IPS-NIHi11 (cell line): Measurements from ENCODE around the gene TYROBP.
A peak's percentile ranks its signal among the peaks of the same experiment; 100 is the strongest.
"Not testable (repeated sequence)": the region's sequence is repeated elsewhere in the genome, so short reads cannot be mapped to it uniquely, and the experiment has no call there.

ENCODE experiments used
- DNase-seq: peaks from one replicate; pipeline ENCODE4 v3.0.0; 2012; ENCODE audit warnings: mixed read lengths, low spot score

TYROBP gene

DNA sequence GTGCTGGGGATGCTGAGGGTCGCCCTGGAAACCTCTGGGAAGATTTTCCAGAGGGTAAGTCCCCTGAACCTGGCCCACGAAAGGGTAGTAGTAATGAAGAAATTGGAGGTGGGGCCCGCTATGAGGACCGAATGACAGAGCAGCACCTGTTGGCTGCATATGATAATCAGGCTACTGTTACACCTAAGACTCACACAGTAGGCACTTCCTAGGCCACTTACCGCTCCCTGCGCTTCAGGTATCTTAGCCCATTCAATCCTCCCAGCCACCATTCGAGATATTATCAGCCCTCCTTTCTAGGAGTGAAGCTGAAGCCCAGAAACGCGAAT is 23.7 kb upstream of the TYROBP start:
- DNase-seq, result no peak

DNA sequence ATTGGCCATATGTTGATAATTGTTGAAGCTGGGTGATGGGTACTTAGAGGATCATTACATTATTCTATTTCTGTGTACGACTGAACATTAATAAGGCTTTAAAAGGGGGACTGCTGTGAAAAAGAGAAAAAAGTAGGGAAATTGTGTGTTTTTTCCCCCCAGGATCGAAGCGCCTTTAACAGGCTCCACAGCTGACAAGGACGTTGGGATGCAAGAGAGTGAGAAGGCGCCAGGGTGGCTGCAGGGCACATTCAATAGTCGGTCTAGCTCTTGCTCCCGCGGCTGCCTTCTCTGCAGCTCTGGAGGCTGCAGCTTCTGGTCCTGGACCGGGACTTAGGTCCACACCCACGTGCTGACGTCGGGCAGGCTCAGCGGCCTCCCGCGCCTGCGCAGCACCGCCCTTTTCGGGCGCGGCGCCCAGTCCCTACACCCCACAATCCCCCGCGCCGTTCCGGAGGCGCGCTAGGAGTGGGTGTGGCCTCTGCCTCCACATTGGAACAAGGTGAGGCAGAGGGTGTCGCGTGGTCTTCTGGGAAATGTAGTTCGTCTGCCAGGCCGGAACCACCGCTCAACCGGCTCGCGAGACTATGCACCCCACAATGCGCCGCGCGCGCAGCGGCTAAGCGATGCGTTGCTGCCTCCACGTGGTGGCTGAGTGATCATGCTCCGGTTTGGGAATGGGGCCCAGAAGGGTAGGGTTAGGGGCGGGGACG is 23.2 kb upstream of the TYROBP start:
- DNase-seq, result peak; percentile 97

DNA sequence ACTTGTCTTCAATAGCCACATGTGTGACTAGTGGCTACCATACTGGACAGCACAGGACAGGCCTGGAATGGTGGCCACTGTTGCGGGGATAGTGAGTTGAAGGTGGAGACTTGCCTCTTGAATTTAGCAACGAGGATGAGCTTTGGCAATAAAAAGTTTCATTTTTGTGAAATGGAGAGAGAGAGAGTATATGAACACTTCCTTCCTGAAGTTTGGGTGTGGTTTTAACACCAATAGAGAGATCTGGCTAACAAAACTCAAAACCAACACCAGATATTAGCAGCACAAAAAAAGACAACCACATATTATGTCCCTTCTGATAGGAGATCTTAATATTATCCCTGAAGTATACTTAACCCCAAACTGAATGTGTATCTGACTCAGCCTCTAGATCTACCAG is 21.8 kb upstream of the TYROBP start:
- no peak for DNase-seq

DNA sequence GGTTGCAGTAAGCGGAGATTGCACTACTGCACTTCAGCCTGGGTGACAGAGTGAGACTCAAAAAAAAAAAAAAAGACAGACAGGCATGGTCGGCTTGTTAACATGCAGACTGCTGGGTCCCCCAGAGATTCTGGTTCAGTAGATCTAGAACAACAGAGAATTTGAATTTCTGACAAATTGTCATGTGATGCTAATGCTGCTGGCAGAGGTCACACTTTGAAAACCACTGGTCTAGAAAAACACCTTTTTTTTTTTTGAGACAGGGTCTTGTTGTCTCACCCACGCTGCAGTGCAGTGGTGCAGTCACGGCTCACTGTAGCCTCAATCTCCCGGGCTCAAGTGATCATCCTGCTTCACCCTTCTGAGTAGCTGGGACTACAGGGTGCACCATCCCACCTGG is 20.4 kb upstream of the TYROBP start:
- no peak for DNase-seq

DNA sequence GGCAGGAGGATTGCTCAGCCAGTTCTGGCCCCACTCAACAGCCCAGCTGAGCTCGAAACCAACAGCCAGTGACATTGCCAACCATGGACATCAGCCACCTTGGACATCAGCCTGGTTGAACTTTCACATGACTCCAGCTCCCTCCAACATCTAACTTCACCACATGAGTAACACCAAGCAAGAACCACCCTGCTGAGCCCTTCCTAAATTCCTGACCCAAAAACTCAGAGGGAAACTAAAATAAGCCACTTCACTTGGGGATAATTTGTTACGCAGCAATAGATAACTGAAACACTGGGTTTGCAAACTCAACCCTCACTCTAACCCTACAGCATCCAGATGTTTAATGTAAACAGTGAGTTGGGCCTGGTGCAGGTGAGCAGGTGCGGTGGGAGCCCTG is 17.4 kb upstream of the TYROBP start:
- no peak for DNase-seq

DNA sequence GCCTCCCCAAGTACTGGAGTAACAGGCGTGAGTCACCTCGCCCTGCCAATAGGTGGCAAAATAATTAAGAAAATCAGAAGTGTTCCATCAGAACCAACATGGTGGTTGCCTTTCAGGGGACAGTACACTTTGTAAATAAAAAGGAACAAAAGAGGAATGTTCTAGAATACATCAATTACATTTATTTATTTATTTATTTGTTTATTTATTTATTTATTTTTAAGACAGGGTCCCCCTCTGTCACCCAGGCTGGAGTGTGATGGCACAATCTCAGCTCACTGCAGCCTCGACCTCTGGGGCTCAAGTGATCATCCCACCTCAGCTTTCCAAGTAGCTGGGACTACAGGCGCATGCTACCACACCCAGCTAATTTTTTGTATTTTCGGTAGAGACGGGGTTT is 12.9 kb upstream of the TYROBP start:
- no peak for DNase-seq

DNA sequence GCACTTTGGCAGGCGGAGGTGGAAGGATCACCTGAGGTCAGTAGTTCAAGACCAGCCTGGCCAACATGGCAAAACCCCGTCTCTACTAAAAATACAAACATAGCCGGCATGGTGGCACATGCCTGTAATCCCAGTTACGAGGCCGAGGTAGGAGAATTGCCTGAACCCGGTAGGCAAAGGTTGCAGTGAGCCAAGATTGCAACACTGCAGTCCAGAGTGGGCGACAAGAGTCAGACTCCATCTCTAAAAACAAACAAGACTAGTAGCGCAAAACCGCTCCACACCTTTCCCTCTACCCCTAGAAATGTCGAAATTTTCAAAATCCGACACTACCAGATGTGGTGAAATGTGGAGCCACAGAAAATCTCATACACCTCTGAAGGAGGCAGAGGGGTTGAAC is 11.2 kb upstream of the TYROBP start:
- no peak for DNase-seq

DNA sequence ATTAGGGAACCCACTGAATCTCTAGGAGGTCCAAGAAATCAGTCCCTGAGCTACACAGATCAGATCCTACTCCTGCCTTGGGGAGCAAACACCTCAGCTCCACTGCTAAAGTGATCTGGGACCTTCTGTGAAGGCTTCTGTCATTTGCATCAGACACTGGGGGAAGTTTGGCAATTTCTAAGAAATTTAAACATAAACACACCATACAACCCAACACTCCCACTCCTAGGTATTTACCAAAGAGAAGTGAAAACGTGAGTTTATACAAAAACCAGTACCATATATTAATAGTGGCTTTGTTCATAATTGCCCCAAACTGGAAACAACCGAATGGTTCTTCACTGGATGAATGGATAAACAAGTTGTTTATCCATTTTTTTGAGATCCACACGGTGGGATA is 7.3 kb upstream of the TYROBP start:
- DNase-seq, result no peak

DNA sequence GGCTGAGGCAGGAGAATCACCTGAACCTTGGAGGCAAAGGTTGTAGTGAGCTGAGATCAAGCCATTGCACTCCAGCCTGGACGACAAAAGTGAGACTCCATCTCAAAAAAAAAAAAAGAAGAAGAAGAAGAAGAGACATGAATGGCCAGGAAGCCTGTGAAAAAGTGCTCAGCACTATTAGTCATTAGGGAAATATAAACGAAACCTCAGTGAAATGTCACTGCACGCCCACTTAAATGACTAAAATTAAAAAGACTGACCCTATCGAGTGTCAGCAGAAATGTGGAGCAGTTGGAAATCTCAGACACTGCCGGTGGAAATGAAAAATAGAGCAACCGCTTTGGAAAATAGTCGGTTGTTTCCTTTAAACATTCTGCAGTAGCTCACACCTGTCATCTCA is 5.5 kb upstream of the TYROBP start:
- DNase-seq, result no peak

DNA sequence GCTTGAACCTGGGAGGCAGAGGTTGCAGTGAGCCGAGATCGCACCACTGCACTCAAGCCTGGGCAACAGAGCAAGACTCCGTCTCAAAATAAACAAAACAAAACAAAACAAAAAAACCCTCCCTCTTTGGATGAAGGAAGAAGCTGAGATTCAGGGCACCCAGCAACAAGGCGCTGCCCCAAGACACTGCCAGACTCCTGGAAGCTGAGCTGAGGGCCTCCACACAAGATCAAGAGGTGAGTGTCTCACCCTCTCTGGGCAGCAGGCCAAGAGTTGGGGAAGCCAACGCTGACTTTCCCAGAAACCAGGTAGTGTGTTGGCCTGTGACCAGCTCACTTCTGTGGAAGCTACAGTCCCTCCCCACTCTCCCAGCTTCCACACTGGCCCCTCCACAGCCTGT is 3.7 kb upstream of the TYROBP start:
- DNase-seq, result no peak

DNA sequence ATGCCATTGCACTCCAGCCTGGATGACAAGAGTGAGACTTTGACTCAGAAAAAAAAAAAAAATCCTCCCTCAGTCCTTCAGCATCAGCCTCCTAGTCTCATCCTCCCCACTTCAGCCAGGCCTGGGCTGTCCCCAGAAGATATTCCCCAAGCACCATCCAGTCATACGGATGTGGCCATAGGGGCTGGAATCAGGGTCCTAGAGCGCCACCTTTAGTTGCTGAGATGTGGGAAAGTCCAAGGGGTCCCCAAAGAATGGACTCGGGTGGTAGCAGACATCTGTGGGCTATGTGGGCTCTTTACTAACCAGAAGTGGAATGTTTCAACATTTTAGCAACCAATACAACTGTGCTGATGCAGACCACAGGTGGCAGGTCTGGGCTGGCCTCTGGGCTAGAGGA is 3.1 kb upstream of the TYROBP start:
- DNase-seq, result no peak

DNA sequence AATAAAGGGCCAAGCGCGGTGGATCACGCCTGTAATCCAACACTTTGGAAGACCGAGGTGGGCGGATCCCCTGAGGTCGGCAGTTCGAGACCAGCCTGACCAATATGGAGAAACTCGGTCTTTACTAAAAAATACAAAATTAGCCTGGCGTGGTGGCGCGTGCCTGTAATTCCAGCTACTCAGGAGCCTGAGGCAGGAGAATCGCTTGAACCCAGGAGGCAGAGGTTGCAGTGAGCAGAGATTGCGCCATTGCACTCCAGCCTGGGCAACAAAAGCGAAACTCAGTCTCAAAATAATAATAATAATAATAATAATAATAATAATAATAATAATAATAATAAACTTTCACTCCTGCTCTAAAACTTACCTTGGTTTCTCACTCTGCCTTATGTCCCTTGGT is 2.3 kb upstream of the TYROBP start:
- DNase-seq, result not testable (repeated sequence)

DNA sequence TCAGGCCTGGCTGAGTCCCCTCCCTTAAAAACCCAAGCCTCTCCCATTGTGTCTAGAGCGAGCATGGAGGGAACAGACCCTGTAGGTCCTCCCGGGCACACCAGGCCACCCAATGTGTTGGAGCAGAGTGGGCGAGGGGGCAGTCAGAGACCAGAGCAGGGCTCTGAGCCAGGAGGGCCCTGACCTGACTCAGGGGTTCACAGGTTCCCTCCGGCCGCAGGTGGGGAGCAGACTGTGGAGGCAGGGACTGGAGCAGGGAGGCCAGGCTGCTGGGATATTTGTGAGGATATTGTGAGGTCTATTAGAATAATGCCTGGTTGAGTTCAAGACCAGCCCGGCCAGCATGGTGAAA is 1.6 kb upstream of the TYROBP start:
- no peak for DNase-seq

DNA sequence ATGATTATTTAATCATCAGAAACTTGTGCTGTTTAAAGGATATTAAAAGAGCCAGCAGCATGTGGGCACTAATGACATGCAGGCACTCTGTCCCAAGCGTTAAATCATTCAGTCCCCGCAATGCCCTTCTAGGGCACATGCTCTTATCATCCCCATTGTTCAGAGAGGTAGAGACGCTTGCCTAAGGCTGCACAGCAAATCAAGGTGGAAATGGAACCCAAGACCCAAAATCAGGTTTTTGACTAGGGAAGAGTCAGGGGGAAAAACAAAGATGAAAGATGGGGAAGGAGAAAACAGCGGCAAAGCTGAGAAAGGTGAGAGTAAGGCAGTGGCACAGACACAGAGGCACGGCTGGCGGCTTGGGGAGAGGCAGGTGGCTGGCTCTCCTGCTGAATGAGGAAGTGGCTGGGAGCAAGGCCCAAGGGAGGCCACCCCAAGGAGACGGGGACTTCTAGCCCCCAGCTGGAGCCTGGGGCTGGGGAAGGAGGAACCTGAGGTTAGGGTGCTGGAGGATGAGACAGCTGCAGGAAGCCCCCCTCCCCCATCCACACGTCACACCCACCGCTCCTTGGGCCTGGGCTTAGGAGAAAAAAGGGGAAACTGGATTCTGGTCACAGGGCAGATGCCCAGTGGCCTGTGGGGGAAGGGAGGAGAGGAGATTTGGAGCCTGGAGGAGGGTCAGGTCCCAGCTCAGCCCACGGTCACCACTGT is 1.0 kb upstream of the TYROBP start:
- DNase-seq, result no peak

DNA sequence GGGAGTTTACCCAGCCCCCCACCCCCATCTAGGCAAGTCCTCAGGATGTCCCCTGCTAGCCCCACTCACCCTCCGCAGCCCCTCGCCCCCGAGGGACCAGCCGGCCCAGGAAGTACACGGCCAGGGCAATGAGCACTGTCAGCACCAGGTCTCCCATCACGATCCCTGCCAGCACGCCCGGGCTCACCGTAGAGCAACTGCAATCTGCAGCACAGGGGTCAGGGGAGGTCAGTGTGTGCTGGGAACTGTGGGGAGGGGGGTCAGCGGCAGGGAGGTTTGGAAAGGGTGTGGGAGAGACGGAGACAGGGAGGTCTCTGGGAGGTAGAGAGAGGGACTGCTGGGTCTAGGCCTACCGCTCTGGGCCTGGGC is 734 bp downstream of the TYROBP start:
- DNase-seq, result no peak

DNA sequence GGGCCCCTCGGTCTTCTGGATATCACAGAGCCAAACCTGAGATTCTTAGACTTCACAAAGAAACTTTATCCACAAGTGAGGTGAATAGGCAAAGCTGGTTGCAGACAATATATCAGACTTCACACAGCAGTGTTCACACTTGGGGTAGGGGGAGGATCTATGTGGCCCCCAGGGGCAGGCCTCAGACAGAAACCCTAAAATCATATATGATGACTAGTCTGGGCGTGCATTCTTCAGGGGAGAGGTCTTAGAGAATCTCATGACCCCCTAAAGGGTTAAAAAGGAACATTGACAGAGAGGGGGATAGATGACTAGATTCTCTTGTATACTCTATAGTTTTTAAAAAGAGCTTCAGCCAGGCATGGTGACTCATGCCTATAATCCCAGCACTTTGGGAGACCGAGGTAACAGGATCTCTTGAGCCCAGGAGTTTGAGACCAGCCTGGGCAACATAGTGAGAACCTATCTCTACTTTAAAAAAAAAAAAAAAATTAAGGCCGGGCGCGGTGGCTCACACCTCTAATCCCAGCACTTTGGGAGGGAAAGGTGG is 2.8 kb downstream of the TYROBP start:
- no peak for DNase-seq

DNA sequence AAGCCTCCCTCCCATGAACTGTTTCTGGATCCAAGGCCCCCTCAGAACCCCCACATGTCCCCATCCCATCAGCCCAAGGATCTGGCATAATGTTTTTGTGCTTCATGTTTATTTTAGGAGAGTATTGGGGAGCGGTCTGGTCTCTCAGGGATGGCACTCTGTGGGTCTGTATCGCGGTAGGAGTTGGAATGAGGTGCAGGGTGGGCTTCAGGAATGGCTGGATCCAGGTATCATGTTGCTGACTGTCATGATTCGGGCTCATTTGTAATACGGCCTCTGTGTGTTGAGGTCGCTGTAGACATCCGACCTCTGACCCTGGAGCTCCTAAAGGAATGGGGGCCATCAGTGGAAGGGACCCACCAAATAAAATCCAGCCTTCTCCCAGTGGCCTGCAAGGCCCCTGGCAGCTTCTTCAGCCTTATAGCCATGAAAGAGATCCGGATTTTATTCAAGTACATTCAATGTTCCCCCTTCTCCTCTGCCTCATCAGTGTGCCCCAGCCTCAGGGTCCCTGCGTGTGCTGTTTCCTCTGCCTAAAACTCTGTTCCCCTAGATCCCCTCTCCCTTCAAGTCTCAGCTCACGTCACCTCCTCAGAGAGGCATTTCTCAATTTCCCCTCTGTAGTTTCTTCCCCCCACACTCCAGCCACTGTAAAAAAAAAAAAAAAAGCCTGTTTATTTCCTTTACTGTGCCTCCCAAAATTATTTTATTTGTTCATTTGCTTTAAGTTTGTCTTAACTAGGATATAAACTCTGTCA is 3.6 kb downstream of the TYROBP start:
- no peak for DNase-seq

DNA sequence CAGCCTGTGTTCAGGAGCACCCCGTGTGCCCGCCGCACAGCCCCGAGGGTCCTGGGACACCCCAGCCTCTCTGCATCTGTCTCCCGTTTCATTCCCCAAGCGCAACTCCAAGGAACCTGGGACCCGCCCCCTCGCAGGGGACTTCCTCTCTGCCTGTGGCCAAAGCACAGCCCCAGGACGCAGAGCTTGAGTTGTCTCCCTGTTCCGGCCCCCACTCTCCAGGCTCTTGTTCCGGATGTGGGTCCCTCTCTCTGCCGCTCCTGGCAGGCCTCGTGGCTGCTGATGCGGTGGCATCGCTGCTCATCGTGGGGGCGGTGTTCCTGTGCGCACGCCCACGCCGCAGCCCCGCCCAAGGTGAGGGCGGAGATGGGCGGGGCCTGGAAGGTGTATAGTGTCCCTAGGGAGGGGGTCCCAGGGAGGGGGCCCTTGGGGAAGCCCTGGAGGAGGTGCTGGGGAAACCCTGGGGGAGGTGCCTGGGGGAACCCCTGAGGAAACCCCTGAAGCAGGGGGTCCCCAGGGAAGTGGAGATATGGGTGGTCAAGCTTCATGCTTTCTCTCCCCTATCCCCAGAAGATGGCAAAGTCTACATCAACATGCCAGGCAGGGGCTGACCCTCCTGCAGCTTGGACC is 4.4 kb downstream of the TYROBP start:
- DNase-seq, result peak; percentile 76

DNA sequence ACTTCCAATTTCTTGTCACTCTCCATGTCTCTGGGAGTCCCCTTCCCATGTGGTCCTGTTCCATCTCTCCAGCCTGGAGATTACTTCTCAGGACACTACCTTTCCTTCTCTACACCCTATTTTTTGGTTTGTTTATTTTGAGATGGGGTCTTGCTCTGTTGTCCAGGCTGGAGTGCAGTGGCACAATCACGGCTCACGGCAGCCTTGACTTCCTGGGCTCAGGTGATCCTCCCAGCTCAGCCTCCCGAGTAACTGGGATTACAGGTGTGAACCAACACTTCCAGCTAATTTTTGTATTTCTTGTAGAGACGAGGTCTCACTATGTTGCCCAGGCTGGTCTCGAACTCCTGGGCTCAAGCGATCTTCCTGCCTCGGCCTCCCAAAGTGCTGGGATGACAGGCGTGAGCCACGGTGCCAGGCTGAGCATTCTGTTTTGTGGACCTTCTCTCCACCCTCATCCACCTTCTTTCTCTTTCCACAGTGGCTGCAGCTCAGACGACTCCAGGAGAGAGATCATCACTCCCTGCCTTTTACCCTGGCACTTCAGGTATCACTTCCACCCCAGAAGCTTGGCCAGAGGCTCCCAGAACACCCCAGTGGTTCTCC is 5.1 kb downstream of the TYROBP start:
- DNase-seq, result no peak

DNA sequence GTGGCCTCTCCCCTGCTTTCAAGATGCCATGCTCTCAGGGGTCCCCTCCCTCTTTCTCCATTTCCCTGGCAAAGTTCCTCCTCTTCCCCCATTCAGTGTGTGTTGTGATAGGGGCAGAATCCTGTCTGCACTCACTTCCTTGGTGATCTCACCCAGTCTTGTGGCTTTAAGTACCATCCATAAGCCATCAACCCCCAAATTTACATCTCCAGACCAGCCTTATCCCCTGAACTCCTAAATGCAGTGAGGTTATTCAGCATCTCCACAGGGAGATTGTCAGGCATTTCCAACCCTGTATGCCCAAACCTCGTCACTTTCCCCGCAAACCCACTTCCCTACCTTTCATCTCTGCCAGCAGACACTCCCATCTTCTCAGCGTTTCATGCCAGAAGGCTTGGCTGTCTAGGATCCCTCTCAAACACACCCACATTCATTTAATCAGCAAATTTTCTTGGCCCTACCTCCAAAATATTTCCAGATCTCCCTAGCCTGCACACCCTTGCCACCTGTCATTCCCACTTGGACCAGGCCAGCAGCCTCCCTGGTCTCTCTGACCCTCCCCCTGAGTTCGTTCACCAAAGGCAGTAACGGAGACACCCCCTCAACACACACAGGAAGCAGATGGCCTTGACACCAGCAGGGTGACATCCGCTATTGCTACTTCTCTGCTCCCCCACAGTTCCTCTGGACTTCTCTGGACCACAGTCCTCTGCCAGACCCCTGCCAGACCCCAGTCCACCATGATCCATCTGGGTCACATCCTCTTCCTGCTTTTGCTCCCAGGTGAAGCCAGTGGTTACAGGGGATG is 6.0 kb downstream of the TYROBP start, which contains the start of gene HCST:
Gene HCST (plus strand): TSS at position 676 of the 808 bp plus-strand sequence. CDS start 65 bp downstream, at position 741.
- no peak for DNase-seq

DNA sequence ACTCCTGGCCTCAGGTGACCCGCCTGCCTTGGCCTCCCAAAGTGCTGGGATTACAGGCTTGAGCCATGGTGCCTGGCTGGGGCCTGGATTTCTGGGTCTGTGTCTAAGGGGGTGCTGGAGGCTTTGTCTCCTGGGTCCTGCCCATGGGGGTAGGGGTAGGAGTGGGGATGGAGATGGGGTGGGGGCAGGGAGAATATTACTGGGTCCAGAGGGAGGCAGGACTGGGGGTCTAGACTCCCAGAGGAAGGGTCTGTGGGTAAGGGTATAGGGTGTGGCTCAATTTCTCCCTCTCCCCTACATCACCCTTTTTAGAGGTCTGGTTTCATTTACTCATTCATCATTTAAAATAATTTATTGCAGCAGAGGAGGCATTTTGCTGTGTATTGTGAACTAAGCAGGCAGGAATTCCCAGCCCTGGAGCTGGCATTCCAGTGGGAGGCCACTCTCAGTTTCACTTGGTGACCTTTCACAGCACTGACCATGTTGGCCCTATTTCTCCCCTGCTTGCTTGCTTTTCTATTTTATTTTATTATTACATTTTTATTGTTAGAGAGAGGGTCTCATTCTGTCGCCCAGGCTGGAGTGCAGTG is 6.9 kb downstream of the TYROBP start:
- DNase-seq, result no peak
